Measurements from ENCODE around the gene LLGL2. TPM values are rescaled to one million over a fixed set of nuclear protein-coding genes. Genes with fewer than 3 reads are reported as not detected.

The LLGL2 gene
- total RNA-seq, 4 donors from 2014 or later: 6.1 to 12.3 (median 9.1) TPM

- Histone ChIP-seq H3K27ac (replicated peaks in 1 of 4) (no peak overlapping the region), H3K4me3 (no peak overlapping the region), H3K9me3 (no peaks in the 10 kb centered on the region), H3K27me3 (no peaks in the 10 kb centered on the region), H3K36me3 (no peaks in the 10 kb centered on the region), H3K4me1 (no peaks in the 10 kb centered on the region)
- TF ChIP-seq, protein P1, sequence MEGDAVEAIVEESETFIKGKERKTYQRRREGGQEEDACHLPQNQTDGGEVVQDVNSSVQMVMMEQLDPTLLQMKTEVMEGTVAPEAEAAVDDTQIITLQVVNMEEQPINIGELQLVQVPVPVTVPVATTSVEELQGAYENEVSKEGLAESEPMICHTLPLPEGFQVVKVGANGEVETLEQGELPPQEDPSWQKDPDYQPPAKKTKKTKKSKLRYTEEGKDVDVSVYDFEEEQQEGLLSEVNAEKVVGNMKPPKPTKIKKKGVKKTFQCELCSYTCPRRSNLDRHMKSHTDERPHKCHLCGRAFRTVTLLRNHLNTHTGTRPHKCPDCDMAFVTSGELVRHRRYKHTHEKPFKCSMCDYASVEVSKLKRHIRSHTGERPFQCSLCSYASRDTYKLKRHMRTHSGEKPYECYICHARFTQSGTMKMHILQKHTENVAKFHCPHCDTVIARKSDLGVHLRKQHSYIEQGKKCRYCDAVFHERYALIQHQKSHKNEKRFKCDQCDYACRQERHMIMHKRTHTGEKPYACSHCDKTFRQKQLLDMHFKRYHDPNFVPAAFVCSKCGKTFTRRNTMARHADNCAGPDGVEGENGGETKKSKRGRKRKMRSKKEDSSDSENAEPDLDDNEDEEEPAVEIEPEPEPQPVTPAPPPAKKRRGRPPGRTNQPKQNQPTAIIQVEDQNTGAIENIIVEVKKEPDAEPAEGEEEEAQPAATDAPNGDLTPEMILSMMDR (IDR thresholded peaks at IDR 0.05): no peak
- TF ChIP-seq POLR2AphosphoS5 (IDR thresholded peaks at IDR 0.05) (no peak), EP300 (IDR thresholded peaks at IDR 0.05) (no peak), POLR2A (IDR thresholded peaks at IDR 0.05; ENCODE audit: low read depth) (no peak)
- no peak for DNase-seq (ENCODE audit: extremely low spot score)
- WGBS: 80% methylated on average over 9 of the region's 9 CpGs
- intact Hi-C loops (cut with DNase I): no loop called here
Measured at GRCh38 chr17:75547091-75547490, 21.6 kb downstream of the LLGL2 start.

- Histone ChIP-seq H3K4me1 (peaks cover 0 to 9% (median 7%) of the 10 kb centered on the region in 4 donors), H3K36me3 (no peaks in the 10 kb centered on the region), H3K27me3 (no peaks in the 10 kb centered on the region), H3K9me3 (no peaks in the 10 kb centered on the region), H3K27ac (replicated peaks in 1 of 4) (no peak overlapping the region), H3K4me3 (no peak overlapping the region)
- intact Hi-C loops (cut with DNase I): no loop called here
- no peak for DNase-seq (ENCODE audit: extremely low spot score)
- TF ChIP-seq EP300 (IDR thresholded peaks at IDR 0.05) (no peak), POLR2AphosphoS5 (IDR thresholded peaks at IDR 0.05) (no peak), POLR2A (IDR thresholded peaks at IDR 0.05; ENCODE audit: low read depth) (no peak)
- TF ChIP-seq, protein P1 (IDR thresholded peaks at IDR 0.05): no peak
- 84% methylated on average over 4 of the region's 5 CpGs for WGBS
Measured at GRCh38 chr17:75548813-75549212, 23.3 kb downstream of the LLGL2 start.

- peaks cover 0 to 9% (median 7%) of the 10 kb centered on the region in 4 donors for H3K4me1 ChIP-seq
- TF ChIP-seq POLR2A (IDR thresholded peaks at IDR 0.05; ENCODE audit: low read depth) (no peak), EP300 (IDR thresholded peaks at IDR 0.05) (no peak), POLR2AphosphoS5 (IDR thresholded peaks at IDR 0.05) (no peak)
- TF ChIP-seq, protein P1 (IDR thresholded peaks at IDR 0.05): no peak
- intact Hi-C loops (cut with DNase I): no loop called here
- H3K27me3 ChIP-seq: no peaks in the 10 kb centered on the region
- no peak for DNase-seq (ENCODE audit: extremely low spot score)
- 72% methylated on average over 9 of the region's 22 CpGs for WGBS
- H3K36me3 ChIP-seq: no peaks in the 10 kb centered on the region
- H3K27ac ChIP-seq (replicated peaks in 1 of 4): no peak overlapping the region
- no peaks in the 10 kb centered on the region for H3K9me3 ChIP-seq
- no peak overlapping the region for H3K4me3 ChIP-seq
Measured at GRCh38 chr17:75549246-75550138, 24.0 kb downstream of the LLGL2 start.

GRCh38 chr17:75550139-75550465 lies 24.6 kb downstream of the LLGL2 start:
- DNase-seq (ENCODE audit: extremely low spot score): no peak
- Histone ChIP-seq H3K4me3 (no peak overlapping the region), H3K27me3 (no peaks in the 10 kb centered on the region), H3K9me3 (no peaks in the 10 kb centered on the region), H3K27ac (replicated peaks in 1 of 4) (no peak overlapping the region), H3K36me3 (no peaks in the 10 kb centered on the region), H3K4me1 (peaks cover 0 to 9% (median 7%) of the 10 kb centered on the region in 4 donors)
- WGBS: 83% methylated on average over 4 of the region's 4 CpGs
- TF ChIP-seq, protein P1 (IDR thresholded peaks at IDR 0.05): no peak
- TF ChIP-seq EP300 (IDR thresholded peaks at IDR 0.05): no peak
- no peak for TF ChIP-seq POLR2A (IDR thresholded peaks at IDR 0.05; ENCODE audit: low read depth)
- TF ChIP-seq POLR2AphosphoS5 (IDR thresholded peaks at IDR 0.05): no peak
- intact Hi-C loops (cut with DNase I): no loop called here
